Stimulated activated CD8-positive, alpha-beta memory T cell treated with anti-CD3 and anti-CD28 coated beads, Interleukin-15, amount 100 ng/mL, for 24 hours (primary cell): Measurements from ENCODE around the gene FYN.

Source experiments
- DNase-seq: peaks from one replicate; pipeline ENCODE4 v3.0.0-alpha.2; 2020; ENCODE audit warnings: low read depth

FYN gene

DNA sequence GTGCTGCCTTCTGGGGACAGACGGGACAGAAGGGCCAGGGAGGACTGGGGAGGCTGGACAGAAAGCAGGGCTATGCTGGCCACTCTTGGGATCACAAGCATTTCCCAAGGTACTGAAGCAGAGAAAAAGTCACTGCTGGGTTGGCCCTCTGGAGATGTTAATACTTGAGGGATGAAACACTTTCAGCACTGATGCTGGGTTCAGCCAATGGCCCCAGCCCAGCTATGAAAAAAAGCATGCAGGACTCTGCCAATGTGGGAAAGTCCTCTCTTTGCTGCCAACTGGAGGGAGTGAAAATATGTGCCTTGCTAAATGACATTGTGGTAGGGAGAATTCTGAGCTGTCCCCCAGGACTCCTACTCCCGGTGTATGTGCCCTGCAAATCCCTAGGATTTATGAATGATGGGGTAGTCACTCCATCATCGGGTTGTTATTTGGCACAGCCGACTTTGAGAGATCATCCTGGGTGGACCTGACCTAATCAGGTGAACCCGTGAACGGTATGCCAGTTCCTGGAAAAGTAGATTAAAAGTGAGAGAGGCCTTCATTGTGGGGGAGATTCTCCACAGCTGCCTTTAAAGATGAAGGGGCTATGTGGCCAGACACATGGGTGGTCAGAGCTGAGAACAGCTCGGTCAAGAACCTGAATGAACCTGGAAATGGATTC is 147.7 kb downstream of the FYN start:
- no peak for DNase-seq

DNA sequence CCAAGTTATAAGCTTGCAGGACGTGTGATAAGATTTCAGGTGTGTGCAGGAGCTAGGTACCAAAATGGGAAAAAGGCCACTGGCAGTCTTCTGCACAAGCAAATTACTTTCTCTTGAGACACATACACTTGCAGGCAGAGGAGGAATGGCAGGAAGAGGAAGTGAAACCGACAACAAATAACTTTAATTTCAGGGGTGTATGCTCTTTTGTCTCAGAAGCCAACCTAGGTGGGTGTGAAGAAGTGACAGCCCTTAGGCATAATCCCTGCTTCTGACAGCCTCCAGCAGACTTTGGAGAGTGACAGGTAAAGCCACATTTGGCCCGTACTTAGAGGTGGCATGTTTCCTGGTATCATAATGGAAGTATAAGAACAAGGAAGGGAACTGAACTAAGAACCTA is 148.7 kb downstream of the FYN start:
- DNase-seq, result no peak

GRCh38 chr6:111724039-111724438 is 149.2 kb downstream of the FYN start:
- no peak for DNase-seq

DNA sequence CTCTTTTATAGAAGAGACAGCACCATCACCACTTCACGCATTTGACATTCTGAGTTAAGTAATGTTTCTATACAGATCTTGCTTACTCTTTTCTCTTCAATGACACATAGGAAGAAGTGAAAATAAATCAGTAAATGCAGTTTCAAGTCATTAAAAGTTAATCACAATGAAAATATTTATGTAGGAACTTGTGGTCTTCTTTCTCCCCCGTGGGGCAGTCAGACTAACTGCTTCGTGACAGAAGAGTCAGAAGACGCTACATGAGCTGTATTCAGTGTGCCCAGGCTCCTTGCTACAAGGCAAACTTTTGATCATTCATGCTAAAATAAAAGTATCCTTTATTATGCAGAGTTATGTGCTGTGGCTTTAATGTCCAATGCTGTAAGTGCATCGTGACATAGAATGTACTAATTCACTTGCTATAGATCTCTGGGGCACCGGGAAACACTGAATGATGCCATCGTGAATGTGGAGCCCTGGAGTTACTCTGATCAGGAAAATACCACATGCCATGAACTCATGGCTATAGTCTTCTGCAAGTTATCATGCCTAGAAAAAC is 149.8 kb downstream of the FYN start:
- no peak for DNase-seq

GRCh38 chr6:111722179-111722731 is 151.0 kb downstream of the FYN start:
- DNase-seq, result no peak

GRCh38 chr6:111721753-111722154 is 151.5 kb downstream of the FYN start:
- DNase-seq, result no peak

GRCh38 chr6:111720931-111721496 is 152.2 kb downstream of the FYN start:
- no peak for DNase-seq

DNA sequence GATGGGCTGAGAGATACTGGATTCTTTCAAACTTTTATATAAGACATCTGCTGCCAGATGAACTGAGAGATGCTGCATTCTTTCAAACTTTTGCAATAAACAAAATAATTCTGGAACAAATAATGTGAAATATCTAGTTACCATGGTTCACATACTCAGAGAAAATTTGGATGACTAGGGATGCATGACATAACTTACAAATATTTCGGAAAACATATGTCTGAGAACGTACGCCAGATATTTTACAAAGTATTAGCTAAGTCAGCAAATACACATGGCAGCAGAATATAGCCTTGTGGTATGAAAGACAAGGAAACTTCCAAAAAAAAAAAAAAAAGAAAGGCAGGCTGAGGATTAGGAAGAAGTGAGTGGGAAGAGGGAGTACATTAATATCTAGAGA is 154.3 kb downstream of the FYN start:
- no peak for DNase-seq

DNA sequence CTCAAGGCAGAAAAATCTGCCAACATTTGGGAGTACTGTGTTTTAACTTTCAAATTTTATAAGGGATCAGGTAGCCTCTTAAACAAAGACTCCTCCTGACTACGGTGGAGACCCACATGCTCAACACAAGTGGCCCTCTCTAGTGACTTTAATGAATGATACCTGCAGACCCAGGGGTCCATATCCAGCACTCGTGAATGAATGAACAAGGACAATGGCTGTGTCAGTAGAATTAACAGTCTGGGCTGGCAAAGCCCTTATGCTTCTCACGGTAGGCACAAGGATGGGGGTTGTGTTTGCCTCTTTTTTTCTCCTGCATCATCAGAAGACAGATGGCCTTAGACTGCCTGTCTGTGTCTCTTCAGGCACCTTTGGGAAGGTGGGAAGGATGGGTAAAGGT is 154.9 kb downstream of the FYN start:
- DNase-seq, result no peak

DNA sequence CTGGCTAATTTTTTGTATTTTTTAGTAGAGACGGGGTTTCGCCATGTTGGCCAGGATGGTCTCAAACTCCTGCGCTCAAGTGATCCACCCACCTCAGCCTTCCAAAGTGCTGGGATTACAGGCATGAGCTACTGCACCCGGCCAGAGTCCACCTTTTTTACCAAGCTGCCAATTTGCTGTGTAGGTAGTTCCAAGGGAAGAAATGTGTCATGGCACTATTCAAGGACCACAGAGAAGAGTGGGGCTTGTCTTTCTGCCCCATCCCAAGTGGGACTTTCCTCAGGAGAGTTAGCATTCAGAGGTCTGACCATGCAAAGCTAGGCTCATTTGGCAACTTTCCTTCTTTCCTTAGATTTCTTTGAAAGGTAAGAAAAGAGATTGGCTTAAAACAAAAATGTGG is 155.6 kb downstream of the FYN start:
- no peak for DNase-seq

DNA sequence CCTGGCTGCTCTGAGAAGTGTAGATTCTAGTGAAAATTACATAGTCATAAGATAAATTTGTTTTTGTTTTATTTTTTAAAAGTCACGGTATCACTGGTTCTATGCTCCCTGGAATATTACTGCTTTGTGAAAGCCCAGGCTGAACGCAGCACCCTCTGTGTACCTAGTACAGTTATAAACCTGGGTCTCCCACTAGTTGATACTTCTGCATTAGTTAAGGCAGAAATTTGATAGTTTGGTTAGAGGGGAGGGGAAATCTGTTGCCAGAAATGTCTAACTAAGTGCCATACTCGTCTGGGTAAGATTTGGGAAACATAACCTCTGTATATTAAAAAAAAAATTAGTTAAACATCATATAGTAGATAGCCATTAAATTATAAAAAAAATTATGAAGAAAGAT is 156.9 kb downstream of the FYN start:
- DNase-seq, result no peak

DNA sequence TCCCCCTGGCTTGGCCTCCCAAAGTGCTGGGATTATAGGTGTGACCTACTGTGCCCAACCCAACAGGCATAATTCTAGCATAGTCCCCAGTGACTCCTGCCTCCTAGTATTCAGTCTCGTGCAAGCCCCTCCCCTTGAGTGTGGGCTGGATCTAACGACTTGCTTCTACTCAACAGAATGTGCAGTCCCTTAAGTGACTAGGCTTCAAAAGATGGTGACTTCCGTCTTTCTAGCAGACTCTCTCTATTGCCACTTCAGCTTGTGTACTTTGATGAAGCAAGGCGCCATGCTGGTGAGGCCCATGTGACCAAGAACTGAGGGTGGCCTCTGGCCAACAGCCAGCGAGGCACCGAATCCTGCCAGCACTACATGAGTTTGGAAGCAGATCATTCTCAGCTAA is 157.9 kb downstream of the FYN start:
- DNase-seq, result no peak

DNA sequence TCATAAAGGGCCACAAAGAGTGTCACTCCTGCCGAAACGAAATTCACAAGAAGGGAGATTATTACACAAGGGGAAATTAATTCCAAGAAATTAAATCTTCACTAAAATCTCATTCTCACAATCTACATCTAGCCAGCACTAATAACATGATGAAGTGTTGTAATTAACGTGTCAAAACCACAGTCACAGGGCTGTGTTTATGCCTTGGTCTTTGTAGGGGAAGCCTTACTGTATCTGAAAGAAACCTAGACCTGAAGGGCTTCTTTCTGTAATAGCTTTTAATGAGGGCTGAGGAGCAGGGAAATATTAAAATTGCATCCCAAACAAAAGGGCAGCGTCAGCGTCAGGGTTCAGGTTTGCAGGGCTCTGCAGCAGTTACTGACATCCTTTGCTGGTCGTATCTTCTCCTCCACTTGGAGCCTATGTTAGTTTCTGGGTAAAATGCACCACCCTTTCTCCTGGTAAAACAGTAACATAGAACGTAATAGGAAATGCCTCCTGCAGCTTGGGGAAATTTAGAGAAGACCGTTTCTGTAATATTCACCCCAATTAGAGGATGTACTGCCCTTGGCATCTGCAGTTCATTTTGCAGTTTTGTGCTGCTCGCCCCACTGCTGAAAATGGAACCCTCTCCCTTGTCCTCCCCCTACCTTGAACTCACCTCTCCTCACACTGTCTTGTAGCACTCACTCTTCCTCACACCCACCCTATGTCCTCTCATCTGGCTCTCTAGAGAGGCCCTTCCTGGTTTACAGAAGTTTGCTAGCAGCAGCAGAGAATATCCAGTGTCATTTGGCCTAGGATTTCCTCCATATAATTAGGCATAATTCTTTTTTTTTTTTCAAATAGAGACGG is 158.6 kb downstream of the FYN start:
- DNase-seq, result no peak

DNA sequence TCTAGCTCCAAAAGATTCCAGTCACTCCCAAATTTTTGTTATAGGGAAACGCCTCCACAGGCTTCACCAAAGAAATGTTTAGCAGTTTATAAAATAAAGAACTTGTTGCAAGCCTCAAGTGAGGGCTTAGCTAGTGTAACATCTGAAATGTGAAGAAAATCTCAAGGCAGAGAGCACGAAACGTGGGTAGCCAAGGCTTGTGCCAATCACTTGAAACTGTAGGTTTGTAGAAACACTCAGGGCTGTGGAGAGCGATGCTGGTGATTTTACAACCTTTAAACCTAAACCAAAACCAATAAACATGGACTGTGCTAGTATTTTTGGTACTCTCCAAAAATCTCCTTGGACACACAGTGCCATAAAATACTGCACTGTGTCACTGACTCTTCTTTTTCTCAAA is 159.4 kb downstream of the FYN start:
- no peak for DNase-seq

DNA sequence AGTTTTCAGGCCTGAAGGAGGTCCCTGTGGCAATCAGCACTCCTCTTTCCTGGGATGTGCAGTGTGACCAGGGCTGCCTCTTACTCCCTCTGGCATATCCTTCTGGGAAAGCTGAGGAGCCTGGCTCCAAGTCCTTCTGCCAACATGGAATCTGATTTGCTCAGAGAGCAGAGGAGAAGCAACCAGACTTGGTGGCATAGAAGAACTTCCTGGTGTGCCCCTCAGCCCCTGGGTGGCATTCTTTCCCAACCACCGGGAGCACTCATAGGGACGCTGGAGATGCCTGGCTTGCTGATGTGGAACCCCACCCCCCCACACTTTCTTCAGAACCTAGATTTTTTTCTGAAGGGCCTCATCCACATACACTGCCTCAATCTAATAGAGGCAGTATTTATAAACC is 160.0 kb downstream of the FYN start:
- no peak for DNase-seq

GRCh38 chr6:111711984-111712752 is 161.1 kb downstream of the FYN start:
- DNase-seq, result no peak

DNA sequence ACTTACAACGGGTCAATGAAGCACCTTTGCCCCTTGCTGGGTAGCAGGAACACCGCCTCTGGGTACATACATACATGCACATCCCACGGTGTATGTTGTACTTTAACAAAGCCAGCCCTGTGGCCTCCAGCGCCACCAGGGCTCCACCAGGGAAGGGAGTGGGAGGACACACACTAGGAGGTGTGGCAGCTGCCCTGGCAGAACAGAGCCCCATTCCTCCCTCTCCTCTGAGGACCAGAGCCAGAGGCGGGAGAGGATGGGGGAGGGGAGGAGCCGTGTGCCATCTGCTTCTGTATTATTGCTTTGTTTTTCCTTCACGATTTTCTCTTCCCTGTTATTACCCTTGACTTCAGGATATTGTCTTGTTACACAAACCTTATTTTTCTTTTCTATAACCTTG is 161.8 kb downstream of the FYN start:
- no peak for DNase-seq

GRCh38 chr6:111710911-111711310 is 162.3 kb downstream of the FYN start:
- no peak for DNase-seq

DNA sequence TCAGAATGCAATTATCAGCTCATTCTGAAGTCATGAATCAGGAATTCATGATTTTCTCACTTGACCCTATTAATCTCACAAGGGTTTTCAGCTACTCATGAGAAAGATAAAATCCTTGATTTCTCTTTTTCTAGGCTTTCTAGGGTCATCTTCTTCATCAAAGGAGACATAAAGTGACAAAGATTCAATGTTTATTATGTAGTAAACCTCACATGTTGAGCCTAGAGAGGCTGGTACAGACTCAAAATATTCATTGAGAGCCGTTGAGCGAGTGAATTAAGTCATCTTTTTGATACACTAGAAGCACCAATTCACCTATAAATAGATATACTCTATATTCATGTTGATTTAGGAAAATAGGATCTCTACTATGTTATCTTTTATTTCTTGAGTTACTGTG is 162.8 kb downstream of the FYN start:
- DNase-seq, result no peak

- no peak for DNase-seq
Measured at GRCh38 chr6:111709615-111710398, 163.4 kb downstream of the FYN start.

GRCh38 chr6:111709201-111709600 is 164.1 kb downstream of the FYN start:
- no peak for DNase-seq
